Left lobe of liver (tissue), 2 donors: ENCODE measurements around the gene PTOV1. TPM values are rescaled to one million over a fixed set of nuclear protein-coding genes. Genes with fewer than 3 reads are reported as not detected.
A peak's percentile ranks its signal among the peaks of the same experiment; 100 is the strongest.

Experiments
- ATAC-seq: fragments of 200-7000 bp; cut with Tn5 transposase; one replicate; pipeline ENCODE4 v1.9.1; 2020; ENCODE audit warnings: mild to moderate bottlenecking, moderate library complexity
- DNase-seq: peaks from one replicate; pipeline ENCODE4 v3.0.0-alpha.2; 2020; ENCODE audit warnings: low spot score
- total RNA-seq: library from RNA; stranded (reverse); gene quantifications from one replicate; pipeline ENCODE4 v1.2.1, GENCODE V29; 2021
- donor health status: DM: no; HTN: no; CAD: no; lungs with moderate emphysema.
- donor health status: DM: no; HTN: yes; CAD: no.

PTOV1 gene
- total RNA-seq, 1 donor from 2014 or later: 86.0 TPM

- DNase-seq (no peak), ATAC-seq (no peak)
Measured at GRCh38 chr19:49843265-49843664, 7.7 kb upstream of the PTOV1 start.

GRCh38 chr19:49844138-49845095 lies 6.5 kb upstream of the PTOV1 start:
- DNase-seq: no peak
- ATAC-seq: no peak

DNA sequence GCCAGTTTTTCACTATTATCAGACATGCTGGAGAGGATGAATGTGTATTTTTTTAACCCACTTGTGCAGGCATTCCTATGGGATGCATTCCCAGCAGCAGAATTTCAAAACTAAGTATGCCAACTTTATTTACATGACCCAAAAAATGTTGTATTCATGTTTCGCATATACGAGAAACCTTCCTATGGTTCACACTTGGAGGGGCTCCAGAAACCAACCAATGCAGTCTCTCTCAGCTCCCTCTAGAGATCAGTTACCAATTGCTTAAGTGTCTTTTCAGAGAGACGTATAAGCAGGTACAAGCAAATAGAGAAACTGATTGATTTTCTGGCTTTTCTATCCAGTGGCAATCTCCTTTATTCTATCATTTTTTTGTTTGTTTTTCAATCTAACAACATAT lies 5.5 kb upstream of the PTOV1 start:
- ATAC-seq (no peak), DNase-seq (no peak)

GRCh38 chr19:49846408-49846807 lies 4.6 kb upstream of the PTOV1 start:
- ATAC-seq (no peak), DNase-seq (no peak)

DNA sequence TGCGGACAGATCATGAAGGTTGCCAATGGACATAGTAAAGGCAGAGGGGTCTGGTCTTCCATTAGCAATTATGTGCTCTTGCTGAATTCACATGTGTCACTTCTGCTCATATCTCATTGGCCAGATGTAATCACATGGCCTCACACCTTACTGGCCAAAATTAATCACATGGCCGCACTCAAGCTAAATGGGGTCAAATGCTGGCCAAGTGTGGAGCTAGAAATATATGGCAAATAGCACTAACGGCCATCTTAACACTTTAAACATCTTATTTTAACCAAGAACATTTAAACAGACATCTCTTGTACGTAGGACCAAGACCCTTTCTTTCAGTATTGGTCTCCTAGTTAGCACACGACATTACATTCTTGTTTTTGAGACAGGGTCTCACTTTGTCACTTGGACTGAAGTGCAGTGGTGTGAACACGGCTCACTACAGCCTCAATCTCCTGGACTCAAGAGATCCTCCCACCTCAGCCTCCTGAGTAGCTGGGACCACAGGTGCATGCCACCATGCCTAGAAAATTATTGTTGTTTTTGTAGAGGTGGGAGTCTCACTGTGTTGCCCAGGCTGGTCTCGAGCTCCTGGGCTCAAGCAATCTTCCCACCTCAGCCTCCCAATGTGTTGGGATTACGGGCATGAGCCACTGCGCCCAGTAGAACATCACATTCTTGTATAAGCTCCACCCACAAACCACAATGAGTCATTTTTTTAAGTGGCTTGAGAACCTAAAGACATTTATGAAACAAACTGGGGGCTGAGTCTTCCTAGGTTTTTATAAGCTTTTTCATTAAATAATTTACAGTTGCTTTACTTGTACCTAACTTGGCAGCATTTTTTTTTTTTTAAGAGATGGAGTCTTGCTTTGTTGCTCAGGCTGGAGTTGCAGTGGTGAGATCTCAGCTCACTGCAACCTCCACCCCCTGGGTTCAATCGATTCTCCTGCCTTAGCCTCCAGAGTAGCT lies 2.9 kb upstream of the PTOV1 start:
- no peak for ATAC-seq

DNA sequence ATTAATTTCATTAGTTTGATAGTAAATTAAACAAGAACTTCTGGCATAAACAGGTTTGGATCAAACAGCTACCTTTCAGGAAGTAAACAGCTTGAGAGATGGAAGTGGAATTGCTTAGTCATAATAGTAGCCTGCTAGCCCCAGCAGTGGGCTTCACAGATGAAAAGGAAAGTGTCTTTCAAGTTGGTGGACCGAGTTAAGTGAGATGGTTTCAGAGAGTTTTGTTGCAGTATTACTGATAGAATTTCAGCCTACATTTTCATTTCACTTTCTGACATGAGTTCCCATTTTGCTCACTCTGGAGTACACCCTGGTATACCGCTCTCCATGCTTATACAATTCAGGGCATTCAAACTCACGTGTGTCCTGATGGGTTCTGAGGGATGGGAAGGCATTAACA lies 2.0 kb upstream of the PTOV1 start:
- ATAC-seq: no peak
- DNase-seq: no peak

More for the DNA sequence above, 2.9 kb upstream of the PTOV1 start:
- DNase-seq: no peak

GRCh38 chr19:49849433-49850220 lies 1.3 kb upstream of the PTOV1 start:
- ATAC-seq: no peak

GRCh38 chr19:49850221-49850486 lies 805 bp upstream of the PTOV1 start:
- ATAC-seq (no peak), DNase-seq (no peak)

More at GRCh38 chr19:49849433-49850220, 1.3 kb upstream of the PTOV1 start:
- no peak for DNase-seq

GRCh38 chr19:49851456-49852259 lies 699 bp downstream of the PTOV1 start:
- peak; percentile 3 for ATAC-seq
- DNase-seq: no peak

DNA sequence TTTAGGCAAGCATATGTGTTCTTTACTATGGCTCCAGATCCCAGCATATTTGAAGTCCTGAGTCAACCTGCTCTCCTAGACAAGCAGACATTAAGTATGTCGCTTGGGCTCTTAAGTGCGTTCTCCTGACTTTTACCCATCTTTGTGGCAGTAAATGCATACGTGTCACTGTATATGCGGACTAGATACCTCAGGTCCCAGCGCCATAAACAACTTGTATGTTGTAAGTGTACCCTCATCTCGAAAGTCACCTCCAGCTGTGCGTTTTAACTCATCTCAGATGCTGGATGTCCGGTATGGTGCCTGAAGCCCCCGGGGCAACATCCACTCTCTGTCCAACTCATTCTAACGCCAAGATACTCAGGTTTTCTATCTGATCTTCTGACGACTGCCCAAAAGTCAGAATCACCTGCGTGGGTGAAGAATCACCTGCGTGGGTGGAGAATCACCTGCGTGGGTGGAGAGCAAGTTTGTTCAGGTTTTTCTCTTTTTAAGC lies 1.7 kb downstream of the PTOV1 start:
- DNase-seq: no peak
- ATAC-seq: no peak

DNA sequence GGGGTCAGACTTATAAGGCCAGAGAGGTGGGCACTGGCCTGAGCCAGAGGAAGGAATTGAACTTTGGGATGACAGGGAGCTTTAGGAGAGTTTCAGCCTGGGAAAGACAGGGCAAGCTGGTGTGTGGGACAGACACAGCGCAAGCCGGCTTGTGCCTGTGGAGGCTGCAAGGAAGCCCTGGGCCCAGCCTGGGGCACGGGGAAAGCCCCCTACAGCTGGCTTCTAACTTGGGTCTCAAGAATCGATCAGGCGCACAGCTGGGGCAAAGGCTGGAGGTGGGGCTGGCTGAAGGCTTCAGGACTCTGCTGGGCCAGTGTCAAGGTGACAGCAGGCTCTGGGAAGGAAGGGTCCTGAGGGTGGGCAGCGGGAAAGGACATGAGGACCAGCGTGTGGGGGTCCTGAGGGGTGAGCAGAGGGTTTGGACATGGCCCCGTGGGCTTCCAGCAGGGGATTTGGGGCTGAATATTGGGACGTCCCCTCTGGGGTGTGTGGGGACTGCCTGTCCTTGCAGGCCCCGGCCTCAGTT lies 3.0 kb downstream of the PTOV1 start:
- ATAC-seq (no peak), DNase-seq (no peak)

DNA sequence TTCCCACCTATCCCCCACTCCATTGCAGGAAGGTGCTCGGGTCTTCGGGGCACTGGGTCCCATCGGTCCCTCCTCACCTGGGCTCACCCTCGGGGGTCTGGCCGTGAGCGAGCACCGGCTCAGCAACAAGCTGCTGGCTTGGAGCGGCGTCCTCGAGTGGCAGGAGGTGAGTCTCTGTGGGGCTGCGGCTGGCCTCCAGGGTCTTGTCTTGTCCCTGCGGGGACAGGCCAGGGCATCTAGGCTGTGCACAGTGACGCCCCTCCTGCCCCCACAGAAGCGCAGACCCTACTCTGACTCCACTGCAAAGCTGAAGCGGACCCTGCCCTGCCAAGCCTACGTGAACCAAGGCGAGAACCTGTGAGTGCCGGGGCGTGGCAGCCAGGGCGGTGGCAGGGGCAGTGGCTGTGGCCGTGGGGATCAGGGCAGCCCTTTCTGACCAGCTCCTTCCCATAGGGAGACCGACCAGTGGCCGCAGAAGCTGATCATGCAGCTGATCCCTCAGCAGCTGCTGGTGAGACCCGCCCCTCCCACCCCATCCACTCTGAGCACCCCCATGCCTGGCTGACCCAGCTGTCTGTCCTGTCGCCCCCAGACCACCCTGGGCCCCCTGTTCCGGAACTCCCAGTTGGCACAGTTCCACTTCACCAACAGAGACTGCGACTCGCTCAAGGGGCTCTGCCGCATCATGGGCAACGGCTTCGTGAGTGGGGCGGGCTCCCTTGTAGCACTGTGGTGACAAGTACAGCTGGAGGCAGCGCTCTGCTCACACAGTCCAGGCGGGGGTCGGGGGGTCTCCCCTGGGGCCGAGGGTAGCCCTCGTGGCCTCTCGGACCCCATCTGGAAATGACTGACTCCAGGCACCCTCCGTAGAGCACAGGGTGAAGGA lies 3.7 kb downstream of the PTOV1 start:
- ATAC-seq (no peak), DNase-seq (peak; percentile 53)

DNA sequence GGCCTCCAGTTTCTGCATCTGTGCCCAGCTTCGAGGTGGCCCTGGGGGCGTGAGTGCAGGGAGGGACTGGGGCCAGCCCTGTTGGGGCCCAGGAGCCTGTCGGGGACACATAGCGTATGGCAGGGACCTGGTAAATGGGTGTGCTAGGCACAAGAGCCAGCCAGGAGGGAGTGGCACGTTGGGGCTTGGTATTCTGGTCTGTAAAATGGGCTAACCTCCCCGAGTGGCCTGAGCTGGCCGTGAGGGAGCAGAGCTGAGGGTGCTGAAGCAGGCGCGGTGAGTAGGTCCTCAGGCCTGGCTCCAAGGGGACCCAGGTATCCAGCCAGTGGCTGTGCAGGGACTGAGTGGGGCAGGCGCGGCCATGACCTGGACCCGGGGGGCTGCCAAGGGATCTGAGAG lies 4.3 kb downstream of the PTOV1 start:
- no peak for ATAC-seq
- DNase-seq: no peak

DNA sequence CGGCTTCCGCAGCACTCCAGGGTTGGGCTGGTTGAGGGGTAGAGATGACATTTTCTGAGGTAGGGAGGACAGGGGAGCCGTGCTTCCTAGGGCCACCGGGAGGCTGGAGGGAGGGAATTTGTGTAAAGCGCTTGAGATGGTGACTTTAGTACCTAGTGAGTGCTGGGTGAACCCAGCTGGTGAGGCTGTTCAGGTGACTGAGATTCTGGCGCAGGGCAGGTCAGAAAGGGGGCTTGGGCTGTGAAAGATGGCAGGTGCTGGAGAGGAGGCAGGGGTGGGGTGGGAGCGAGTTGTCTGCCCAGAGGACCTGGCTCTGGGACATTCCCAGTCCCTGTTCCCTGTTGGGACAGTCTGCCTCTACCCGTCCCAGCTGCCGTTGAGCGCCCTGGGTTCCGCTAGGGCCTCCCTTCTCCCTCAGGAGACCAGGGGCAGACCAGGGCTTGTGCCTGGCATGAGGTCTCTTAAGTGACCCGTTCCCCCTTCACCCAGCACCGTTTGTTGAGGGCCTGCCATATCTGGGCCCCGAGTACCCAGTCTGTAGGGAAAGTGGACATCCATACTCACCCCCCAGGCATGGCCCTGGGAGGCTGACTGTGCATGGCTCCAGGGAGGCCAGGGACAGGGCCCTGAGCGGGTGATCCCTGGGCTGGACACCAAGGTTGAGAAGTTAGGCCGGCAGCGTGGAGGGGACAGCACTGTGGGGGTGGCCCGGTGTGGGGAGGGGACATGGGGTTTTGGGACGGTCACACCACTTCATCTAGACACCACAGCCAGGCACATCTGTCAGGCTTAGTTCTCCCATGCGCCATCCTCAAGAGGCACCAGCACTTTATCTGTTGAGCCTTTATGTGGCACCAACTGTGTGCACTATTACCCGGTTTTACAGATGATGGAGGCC lies 5.0 kb downstream of the PTOV1 start:
- DNase-seq (peak; percentile 44), ATAC-seq (no peak)

DNA sequence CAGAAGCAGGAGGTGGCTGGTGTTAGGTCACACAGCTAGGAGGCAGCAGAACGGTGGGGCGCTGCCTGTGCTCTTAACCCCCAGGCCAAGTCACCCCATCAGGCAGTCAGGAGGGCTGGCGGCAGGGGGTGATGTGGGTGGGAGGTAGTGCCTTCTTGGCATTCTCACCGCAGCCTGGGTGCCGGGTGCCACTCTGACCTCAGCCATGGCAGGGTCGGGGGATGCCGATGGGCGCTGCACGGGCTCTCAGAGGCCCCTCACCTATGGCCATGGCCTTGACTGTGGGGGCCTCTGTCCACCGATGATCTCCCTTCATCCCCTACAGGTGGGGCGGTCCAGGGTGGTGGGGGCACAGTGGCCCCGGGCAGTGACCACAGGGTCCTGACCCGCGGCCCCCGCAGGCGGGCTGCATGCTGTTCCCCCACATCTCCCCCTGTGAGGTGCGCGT lies 5.6 kb downstream of the PTOV1 start:
- peak; percentile 46 for DNase-seq

GRCh38 chr19:49857061-49857837 lies 6.3 kb downstream of the PTOV1 start:
- ATAC-seq (no peak), DNase-seq (peak; percentile 47)

More for the DNA sequence above, 5.6 kb downstream of the PTOV1 start:
- ATAC-seq: no peak

DNA sequence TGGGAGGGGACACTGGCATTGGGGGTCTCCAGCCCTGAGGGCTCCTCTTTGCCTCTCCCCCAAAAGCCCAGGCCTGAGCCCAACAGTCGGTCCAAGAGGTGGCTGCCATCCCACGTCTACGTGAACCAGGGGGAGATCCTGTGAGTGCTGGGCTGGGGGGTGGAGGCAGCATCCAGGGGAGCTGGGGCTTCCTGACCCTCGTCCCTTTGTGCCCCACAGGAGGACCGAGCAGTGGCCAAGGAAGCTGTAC lies 6.8 kb downstream of the PTOV1 start:
- DNase-seq (peak; percentile 46), ATAC-seq (no peak)
